Measurements from ENCODE around the gene COL5A1. TPM values are rescaled to one million over a fixed set of nuclear protein-coding genes. Genes with fewer than 3 reads are reported as not detected.

Gene COL5A1
- total RNA-seq, 1 donor from 2014 or later: 99.6 TPM

- Histone ChIP-seq H3K4me1 (no peaks in the 10 kb centered on the region), H3K27ac (no peak overlapping the region), H3K36me3 (no peaks in the 10 kb centered on the region), H3K4me3 (no peak overlapping the region), H3K27me3 (no peaks in the 10 kb centered on the region), H3K9me3 (no peaks in the 10 kb centered on the region)
- intact Hi-C loops (cut with DNase I): no loop called here
- no peak for TF ChIP-seq CTCF (IDR thresholded peaks at IDR 0.05)
- peak in 1 of 2 donors; percentile 45 for DNase-seq (ENCODE audit: low spot score in 2 of 2)
Measured at GRCh38 chr9:134621558-134622110, 20.0 kb upstream of the COL5A1 start.

GRCh38 chr9:134622896-134623257 lies 18.7 kb upstream of the COL5A1 start:
- peak in 1 of 2 donors; percentile 41 for DNase-seq (ENCODE audit: low spot score in 2 of 2)

GRCh38 chr9:134623258-134624066 lies 18.1 kb upstream of the COL5A1 start:
- intact Hi-C loops (cut with DNase I): no loop called here
- Histone ChIP-seq H3K27me3 (no peaks in the 10 kb centered on the region), H3K4me1 (no peaks in the 10 kb centered on the region), H3K27ac (no peak overlapping the region), H3K36me3 (no peaks in the 10 kb centered on the region), H3K9me3 (no peaks in the 10 kb centered on the region), H3K4me3 (no peak overlapping the region)
- DNase-seq (ENCODE audit: low spot score in 2 of 2): peak in 1 of 2 donors; percentile 62
- no peak for TF ChIP-seq CTCF (IDR thresholded peaks at IDR 0.05)

More at GRCh38 chr9:134622896-134623257, 18.7 kb upstream of the COL5A1 start:
- no peak overlapping the region for H3K4me3 ChIP-seq
- H3K9me3 ChIP-seq: no peaks in the 10 kb centered on the region
- H3K4me1 ChIP-seq: no peaks in the 10 kb centered on the region
- no peaks in the 10 kb centered on the region for H3K36me3 ChIP-seq
- TF ChIP-seq CTCF (IDR thresholded peaks at IDR 0.05): no peak
- H3K27me3 ChIP-seq: no peaks in the 10 kb centered on the region
- intact Hi-C loops (cut with DNase I): no loop called here
- no peak overlapping the region for H3K27ac ChIP-seq

- H3K36me3 ChIP-seq: no peaks in the 10 kb centered on the region
- H3K27ac ChIP-seq: peak overlapping the region in 1 of 2 donors; percentile 7
- no peak overlapping the region for H3K4me3 ChIP-seq
- TF ChIP-seq CTCF (IDR thresholded peaks at IDR 0.05): no peak
- no peaks in the 10 kb centered on the region for H3K27me3 ChIP-seq
- H3K9me3 ChIP-seq: no peaks in the 10 kb centered on the region
- DNase-seq (ENCODE audit: low spot score in 2 of 2): peak in 1 of 2 donors; percentile 59
- intact Hi-C loops (cut with DNase I): no loop called here
- H3K4me1 ChIP-seq: no peaks in the 10 kb centered on the region
Measured at GRCh38 chr9:134624137-134624591, 17.4 kb upstream of the COL5A1 start.

- H3K4me3 ChIP-seq: no peak overlapping the region
- no peaks in the 10 kb centered on the region for H3K4me1 ChIP-seq
- no peaks in the 10 kb centered on the region for H3K27me3 ChIP-seq
- intact Hi-C loops (cut with DNase I): no loop called here
- peak overlapping the region in 1 of 2 donors; percentile 7 for H3K27ac ChIP-seq
- no peaks in the 10 kb centered on the region for H3K36me3 ChIP-seq
- no peaks in the 10 kb centered on the region for H3K9me3 ChIP-seq
- DNase-seq (ENCODE audit: low spot score in 2 of 2): peak in 1 of 2 donors; percentile 66
- TF ChIP-seq CTCF (IDR thresholded peaks at IDR 0.05): no peak
Measured at GRCh38 chr9:134624621-134625181, 16.9 kb upstream of the COL5A1 start.
